GM12872 (cell line): ENCODE measurements around the gene VPS8.

Experiments
- TF ChIP-seq, protein P1 (sequence below): IDR thresholded peaks from 3 replicates; pipeline ENCODE4 v1.5.1; 2011; ENCODE audit warnings: low read depth, mild to moderate bottlenecking, low read length, moderate library complexity; ENCODE audit not compliant: insufficient read depth

Gene VPS8

GRCh38 chr3:184937611-184938010 is 125.6 kb downstream of the VPS8 start:
- TF ChIP-seq, protein P1, sequence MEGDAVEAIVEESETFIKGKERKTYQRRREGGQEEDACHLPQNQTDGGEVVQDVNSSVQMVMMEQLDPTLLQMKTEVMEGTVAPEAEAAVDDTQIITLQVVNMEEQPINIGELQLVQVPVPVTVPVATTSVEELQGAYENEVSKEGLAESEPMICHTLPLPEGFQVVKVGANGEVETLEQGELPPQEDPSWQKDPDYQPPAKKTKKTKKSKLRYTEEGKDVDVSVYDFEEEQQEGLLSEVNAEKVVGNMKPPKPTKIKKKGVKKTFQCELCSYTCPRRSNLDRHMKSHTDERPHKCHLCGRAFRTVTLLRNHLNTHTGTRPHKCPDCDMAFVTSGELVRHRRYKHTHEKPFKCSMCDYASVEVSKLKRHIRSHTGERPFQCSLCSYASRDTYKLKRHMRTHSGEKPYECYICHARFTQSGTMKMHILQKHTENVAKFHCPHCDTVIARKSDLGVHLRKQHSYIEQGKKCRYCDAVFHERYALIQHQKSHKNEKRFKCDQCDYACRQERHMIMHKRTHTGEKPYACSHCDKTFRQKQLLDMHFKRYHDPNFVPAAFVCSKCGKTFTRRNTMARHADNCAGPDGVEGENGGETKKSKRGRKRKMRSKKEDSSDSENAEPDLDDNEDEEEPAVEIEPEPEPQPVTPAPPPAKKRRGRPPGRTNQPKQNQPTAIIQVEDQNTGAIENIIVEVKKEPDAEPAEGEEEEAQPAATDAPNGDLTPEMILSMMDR: no peak

- TF ChIP-seq, protein P1: no peak
Measured at GRCh38 chr3:184941408-184941807, 129.4 kb downstream of the VPS8 start.

GRCh38 chr3:184942735-184943134 is 130.8 kb downstream of the VPS8 start:
- TF ChIP-seq, protein P1: no peak

DNA sequence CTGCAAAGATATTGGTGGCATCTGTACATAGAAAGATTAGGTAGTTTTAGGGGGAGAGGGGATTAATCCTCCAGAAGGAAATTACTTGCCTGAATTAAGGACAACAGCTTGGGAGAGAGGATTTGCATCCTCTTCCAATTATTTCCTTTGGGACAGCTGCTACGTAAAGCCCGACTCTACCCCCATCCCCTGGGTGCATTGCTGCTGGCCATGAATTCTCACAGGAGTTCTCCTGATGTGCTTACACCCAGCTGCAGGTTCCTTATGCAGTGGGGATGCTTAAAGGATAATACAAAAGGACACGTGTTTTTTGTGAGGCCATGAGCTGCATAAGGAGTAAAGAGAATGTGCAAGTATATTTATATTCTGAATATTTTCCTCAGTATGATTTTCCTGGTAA is 132.3 kb downstream of the VPS8 start:
- TF ChIP-seq, protein P1: no peak

- TF ChIP-seq, protein P1: no peak
Measured at GRCh38 chr3:184945886-184946625, 134.1 kb downstream of the VPS8 start.

DNA sequence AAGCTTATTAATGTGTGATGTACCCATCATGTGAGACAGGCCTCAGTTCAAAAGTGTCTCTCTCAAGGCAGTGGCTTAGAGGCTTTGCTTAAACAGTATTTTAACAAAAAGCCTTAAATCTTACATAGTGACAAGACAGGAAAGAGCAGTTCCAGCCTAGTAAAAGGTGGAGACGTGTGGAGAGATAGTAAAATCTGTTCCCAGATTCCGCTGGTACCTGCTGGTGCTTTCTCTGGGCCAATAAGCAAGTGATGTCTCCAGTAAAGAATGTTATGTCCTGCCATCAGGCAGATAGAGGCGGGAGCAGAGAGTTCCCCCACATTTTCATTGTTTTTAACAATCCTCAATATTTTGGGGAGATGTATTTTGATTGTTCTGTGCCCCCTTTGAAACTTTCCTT is 135.0 kb downstream of the VPS8 start:
- TF ChIP-seq, protein P1: no peak

- TF ChIP-seq, protein P1: no peak
Measured at GRCh38 chr3:184949251-184949965, 137.4 kb downstream of the VPS8 start.
